Panc1 (cell line): Measurements from ENCODE around the gene GATA5.
A peak's percentile ranks its signal among the peaks of the same experiment; 100 is the strongest.

Experiments used
- POLR2AphosphoS5 ChIP-seq: IDR thresholded peaks from 2 replicates; pipeline ENCODE4 v1.6.1; 2012; ENCODE audit warnings: mild to moderate bottlenecking, low read depth, low read length, moderate library complexity
- TF ChIP-seq, protein P1 (sequence below): fragments of 450-650 bp; IDR thresholded peaks from 2 replicates; pipeline ENCODE4 v1.5.1; 2017; ENCODE audit warnings: mild to moderate bottlenecking

DNA sequence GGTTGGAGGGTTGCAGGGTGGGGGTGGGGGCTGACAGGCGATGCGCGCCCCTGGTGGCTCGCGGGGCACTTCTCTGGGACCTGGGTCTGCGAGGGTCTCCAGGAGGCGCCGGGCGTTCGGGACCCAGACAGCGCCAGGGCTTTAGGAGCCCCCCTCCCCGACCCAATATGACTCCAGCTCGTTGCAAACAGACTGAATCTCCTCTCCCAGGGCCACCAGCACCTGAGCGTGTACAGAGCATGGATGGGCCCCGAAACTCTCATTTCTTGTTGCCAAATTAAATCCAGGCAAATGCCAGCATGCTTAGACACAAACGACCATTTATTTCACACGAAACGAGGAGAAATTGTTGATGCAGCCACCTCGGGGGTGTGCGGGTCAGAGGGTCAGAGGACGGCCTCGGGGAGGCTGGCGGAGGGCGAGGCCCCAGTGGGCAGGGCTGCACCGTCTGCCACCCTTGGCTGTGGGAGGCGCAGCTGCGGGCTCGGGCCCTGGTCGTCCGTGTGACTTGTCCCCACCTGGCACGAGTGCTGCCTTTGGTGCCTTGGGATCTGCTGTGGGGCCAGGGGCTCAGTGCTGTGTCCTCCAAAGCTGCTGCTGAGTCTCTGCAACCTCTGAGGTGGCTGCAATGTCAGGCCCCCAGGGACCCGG is 20.9 kb upstream of the GATA5 start:
- TF ChIP-seq, protein P1, sequence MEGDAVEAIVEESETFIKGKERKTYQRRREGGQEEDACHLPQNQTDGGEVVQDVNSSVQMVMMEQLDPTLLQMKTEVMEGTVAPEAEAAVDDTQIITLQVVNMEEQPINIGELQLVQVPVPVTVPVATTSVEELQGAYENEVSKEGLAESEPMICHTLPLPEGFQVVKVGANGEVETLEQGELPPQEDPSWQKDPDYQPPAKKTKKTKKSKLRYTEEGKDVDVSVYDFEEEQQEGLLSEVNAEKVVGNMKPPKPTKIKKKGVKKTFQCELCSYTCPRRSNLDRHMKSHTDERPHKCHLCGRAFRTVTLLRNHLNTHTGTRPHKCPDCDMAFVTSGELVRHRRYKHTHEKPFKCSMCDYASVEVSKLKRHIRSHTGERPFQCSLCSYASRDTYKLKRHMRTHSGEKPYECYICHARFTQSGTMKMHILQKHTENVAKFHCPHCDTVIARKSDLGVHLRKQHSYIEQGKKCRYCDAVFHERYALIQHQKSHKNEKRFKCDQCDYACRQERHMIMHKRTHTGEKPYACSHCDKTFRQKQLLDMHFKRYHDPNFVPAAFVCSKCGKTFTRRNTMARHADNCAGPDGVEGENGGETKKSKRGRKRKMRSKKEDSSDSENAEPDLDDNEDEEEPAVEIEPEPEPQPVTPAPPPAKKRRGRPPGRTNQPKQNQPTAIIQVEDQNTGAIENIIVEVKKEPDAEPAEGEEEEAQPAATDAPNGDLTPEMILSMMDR: peak; percentile 95
- no peak for TF ChIP-seq POLR2AphosphoS5
